Cortex of kidney (tissue), 1 donor: ENCODE data around the gene MMP21.

Experiments used
- DNase-seq: peaks from one replicate; lab custom pipeline; 2025; lab: John Stamatoyannopoulos, UW

Gene MMP21, protein sequence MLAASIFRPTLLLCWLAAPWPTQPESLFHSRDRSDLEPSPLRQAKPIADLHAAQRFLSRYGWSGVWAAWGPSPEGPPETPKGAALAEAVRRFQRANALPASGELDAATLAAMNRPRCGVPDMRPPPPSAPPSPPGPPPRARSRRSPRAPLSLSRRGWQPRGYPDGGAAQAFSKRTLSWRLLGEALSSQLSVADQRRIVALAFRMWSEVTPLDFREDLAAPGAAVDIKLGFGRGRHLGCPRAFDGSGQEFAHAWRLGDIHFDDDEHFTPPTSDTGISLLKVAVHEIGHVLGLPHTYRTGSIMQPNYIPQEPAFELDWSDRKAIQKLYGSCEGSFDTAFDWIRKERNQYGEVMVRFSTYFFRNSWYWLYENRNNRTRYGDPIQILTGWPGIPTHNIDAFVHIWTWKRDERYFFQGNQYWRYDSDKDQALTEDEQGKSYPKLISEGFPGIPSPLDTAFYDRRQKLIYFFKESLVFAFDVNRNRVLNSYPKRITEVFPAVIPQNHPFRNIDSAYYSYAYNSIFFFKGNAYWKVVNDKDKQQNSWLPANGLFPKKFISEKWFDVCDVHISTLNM

DNA sequence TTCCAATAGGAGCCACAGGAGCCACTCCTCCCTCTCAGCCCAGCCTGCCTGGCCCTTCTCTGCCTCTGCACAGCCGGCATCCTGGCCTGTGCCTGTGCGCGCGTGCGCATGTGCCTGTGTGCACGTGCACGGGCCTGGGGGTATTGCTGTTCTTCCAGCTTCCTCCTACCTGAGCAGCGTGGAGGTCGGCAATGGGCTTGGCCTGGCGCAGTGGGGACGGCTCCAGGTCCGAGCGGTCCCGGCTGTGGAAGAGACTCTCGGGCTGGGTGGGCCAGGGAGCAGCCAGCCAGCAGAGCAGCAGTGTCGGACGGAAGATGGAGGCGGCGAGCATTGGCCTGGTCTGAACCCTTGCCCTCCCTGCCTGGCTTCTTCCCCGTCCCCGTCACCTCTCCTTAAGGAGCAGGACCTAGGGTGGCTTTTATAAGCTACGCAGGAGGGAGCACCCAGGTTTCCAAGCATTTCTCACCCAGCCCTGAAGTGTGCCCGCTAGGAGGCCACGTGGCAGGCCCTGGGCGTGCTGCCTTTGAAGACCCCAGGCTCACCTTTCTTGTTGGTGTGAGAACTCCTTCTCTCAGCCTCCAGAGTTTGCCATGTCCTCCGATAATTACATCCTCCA lies at the start of gene MMP21:
Gene MMP21, minus strand, starts transcription at position 331 of the 616 bp plus-strand sequence. Its CDS starts 0 bp downstream, at position 331.
- no peak for DNase-seq

DNA sequence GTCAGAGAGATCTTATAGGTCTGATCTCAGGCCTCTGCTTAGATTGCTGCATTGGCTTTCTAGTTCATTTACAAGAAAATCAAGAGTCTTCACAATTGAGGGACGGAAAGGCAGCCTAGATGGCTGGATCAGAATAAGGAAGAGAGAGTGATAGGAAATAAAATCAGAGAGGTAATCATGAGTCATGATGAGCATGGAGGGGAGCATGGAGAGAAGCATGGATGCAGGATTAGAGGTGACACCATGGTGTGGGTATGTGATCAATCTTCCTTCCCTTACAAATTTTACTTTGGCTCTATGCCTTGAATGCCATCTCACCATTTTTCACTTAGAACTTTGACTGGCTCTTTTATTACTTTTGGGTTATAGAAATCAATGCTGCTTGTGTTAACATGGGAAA lies 49.1 kb upstream of the MMP21 start:
- DNase-seq: no peak

DNA sequence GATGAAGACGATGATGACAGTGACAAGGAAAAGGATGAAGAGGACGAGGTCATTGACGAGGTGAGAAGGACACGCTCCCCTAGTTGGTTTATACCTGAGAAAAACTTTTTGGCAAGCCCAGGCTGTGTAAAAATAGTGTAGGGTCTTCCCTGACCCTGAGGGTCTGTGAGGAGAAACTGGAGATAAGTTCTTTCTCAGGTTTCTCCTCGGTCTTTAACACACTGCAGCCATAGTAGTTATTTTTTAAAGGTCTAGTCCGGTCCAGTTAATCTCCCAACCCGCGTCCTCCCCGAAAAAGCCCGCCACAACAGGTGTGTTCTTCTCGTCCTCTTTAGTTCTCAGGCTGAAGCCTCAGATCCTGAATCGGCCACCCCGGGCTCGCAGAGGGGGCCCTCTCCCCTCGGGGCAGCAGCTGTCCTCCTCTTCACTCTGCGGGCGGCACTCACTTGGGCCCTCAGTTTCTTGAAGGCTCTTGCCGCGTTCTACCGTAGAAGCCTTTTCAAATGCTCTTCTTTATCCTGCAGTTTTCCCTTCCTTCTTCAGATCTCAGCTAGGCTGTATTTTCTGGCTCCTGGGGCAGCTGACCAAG lies 48.1 kb upstream of the MMP21 start:
- no peak for DNase-seq

DNA sequence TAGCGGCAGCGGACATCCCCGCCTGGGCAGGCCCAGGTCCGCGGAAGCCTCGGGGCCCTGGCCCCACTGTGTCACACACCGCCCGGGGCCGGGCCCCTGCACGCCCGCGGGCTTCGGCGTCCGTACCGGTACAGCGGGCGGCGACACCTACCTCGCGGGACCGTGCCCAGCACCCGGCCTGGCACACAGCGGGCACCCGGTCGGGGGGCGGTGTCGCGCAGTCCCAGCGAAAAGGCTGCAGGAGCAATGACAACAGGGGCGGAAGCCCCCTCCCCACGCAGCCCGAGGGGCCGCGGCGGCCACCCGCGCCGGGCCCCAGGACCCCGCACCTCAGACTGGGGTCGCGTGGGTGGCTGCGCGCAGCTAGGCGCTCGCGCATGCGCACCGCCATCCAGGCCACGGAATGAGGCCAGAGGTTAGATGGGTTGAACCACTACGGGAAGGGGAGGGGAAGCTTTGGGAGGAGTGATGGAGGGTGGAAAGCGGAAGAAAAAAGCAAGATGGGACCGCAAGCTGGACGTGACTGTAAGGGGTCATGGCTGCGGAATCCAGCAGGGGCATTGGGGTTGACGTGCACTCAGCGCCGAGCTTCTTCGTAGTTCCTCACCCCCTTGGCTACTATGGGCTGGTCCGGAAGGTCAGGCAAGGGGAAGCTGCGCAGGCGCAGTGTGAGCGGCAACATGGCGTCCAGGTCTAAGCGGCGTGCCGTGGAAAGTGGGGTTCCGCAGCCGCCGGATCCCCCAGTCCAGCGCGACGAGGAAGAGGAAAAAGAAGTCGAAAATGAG lies 47.4 kb upstream of the MMP21 start, which contains the start of the genes BCCIP and UROS:
Gene BCCIP, plus strand, starts transcription at position 669 of the 785 bp plus-strand sequence. Its CDS starts 12 bp downstream, at position 681.
Gene UROS, minus strand, starts transcription at position 381 of the 785 bp plus-strand sequence. CDS start 6,759 bp downstream, outside the sequence.
- no peak for DNase-seq

DNA sequence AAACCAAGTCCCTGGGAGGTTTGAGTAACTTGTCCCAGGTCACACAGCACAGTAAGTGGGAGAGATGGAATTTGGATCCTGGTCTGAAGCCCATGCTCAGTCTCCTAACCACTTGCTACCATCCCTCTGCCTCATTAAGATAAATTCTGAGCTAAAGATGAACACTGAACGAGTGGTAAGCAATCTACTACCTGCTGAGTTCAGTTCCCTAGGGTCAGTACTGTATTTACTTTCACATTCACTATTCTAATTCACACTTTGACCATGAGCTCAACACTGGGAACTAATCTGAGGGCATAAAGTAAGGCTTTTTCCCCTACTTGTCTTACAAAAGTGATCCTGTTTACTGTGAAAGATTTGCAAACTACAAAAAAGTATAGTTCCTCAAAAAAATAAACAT lies 45.1 kb upstream of the MMP21 start:
- no peak for DNase-seq

DNA sequence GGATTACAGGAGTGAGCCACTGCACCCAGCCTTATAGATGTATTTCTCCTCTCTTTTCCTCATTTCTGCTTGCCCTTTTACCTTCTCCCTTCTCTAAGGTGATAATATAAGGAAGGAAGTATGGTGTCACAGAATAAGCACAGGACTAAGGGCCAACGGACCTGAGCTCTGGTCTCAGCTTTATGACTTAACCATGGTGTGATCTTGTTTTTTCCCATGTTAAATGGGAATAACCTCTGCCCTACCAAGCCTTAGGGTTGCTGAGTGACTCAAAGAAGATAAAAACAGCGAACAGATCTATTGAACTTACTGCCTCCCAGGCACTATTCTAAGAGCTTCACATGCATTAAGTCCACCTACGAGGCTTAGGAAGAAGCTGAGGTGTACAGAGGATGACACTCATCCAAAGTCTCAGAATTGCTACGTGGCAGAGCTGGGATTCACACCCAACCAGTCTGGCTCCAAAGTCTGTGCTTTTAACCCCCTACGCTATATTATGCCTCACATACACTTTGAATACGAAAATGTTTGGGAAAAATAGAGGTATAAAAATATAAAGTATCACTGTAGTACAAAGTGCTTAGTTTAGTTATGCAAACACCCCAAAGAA lies 41.8 kb upstream of the MMP21 start:
- no peak for DNase-seq

DNA sequence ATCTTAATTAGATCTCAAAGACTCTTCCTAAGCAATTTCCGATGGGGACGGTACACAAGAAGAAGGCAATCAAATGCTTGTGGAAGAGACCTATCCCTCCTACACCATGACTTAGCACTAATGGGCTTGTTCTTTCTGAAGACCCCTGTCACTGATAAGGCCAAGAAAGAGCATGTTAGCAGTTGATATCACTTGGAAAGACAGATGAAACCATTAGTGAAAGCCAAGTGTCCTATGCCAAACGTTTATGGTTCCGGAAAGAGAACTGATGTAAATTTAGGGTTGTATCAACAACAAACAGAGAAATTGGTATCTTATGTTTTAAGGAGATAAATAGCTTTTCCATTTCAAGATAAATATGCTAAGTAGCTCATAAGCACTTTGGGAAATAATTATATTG lies 40.9 kb upstream of the MMP21 start:
- DNase-seq: no peak

DNA sequence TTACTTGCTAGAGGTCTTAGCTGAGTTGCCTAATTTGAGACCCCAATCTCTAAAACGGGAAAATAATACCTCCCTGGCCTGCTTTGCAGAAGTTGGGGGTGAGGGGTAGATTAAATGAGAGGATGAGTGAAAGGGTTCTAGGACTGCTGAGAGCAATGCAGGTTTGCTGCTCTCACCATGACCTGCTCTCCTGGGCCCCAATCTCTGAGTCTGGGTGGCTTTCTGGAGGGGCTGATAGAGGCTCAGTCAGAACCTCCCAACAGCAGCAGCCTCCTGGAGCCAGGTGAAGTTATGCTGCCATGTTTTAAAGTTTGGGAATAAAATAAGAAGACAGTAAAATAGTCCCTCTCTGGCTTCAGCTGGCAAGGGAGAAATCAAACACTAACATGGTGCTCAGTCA lies 40.1 kb upstream of the MMP21 start:
- no peak for DNase-seq

DNA sequence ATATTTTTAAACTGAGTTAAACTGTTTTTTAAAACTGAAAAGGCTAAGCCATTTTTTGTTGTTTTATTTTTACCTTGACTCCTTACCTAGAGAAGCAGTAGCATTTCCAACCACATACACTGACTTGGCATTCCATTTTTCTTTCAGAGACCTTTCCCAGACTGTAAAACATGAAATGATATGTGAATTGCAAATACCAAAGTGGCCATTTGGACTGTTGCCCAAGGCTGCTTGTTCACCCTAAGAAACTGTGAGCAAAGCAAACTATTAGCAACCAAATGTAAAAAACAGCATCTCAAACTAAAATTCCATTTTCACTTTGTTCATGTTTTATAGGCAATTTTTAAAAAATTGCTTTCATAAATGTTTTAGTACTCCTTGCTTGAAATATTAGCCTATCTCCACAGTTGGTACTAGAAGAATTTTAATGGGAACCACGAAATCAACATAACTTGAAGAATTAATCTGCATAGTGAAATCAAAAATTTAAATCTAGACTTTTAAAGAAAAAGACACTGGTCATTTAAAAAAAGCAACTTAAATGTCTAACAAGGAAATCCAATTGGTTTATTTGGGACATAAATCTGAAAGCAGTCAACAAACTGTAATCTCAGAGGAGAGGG lies 36.6 kb upstream of the MMP21 start:
- DNase-seq: no peak

DNA sequence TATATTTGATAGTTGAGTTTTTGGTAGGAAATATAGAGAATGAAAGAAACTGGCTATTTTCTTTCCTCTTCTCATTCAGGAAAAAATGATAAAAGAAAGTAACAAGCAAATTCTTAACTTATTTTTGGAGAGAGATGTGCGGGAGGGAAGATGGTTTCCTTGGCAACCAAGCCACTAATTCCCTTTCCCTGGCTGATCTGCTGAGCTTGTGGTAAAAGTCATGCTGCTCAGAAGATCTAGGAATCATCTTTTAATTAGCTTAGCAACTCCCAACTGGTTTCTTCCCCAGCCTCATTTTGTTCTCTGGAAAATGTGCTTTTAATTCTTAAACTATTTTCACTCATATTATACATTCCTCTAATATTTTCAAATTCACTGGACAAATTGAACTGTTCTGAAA lies 35.6 kb upstream of the MMP21 start:
- DNase-seq: no peak

DNA sequence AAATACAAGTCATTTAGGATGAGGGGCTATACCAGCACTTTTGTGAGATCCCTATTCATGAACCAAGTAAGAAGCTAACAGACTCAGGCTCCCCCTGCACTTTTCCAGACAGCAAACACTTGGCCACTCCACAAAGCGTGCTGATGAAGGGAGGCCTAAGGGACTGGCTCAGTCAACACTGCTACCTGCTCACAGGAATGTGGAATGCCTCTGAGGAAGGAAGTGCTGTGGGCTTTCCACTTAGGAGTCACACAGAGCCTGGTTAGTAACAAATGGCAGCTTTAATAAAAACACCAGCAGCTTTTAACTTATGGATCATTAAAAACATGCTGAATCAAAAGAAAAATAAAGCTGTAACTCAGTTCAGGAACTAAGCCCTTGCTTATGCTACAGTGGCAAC lies 32.4 kb upstream of the MMP21 start:
- DNase-seq: no peak

DNA sequence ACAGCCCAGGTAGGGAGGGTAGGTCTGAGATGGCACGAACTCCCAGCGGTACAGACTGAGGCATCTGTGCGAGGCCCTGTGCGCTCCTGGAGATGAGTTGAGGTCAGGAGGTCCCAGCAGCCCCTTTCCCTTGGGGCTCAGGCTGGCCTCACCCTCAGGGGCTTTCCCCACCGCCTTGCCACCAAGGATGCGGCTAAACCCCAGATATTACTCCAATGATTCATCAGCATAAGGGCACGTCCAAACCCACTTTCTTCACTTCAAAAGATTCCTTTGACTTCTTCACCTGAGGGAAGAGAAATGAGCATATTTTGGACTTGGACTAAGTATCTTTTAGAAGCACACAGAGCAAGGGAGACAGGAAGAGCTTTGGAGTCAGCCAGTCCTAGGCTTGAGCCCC lies 27.1 kb upstream of the MMP21 start:
- no peak for DNase-seq

DNA sequence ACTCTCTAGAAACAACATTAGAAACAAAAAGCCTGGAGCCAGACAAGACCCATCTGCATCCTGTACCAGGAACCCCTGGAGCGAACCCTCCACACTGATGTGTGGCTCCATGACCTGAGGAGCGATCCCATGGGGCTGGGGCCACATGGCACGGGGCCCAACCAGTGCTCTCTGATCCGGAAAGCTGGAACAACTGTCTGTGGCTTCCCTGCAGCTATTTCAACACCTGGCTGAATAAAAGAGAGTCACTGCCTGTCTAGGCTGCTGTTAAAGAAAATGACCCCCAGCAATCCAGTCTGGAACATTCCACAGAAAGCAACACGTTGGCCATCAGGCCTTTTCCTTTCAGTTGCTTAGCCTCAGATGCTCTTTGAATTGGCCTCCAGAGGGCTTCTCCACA lies 26.5 kb upstream of the MMP21 start:
- no peak for DNase-seq

DNA sequence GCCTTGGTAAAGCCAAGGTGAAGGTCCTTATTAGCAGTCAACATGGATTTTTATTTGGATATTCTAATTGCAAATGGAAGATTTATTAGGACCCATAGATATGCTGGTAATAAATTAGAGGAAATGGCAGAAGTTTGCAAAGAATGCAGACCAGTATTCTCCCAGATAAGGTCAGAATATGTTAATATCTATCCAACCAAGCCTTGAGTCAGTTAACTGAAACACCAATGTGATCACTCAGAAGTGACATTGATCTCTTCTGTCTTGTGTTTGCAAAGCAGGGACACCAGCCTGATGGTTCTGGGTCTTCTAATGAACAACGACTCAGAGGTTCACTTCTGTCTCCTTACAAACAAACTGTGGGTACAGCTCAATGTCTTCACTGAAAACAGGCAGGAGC lies 26.0 kb upstream of the MMP21 start:
- no peak for DNase-seq

DNA sequence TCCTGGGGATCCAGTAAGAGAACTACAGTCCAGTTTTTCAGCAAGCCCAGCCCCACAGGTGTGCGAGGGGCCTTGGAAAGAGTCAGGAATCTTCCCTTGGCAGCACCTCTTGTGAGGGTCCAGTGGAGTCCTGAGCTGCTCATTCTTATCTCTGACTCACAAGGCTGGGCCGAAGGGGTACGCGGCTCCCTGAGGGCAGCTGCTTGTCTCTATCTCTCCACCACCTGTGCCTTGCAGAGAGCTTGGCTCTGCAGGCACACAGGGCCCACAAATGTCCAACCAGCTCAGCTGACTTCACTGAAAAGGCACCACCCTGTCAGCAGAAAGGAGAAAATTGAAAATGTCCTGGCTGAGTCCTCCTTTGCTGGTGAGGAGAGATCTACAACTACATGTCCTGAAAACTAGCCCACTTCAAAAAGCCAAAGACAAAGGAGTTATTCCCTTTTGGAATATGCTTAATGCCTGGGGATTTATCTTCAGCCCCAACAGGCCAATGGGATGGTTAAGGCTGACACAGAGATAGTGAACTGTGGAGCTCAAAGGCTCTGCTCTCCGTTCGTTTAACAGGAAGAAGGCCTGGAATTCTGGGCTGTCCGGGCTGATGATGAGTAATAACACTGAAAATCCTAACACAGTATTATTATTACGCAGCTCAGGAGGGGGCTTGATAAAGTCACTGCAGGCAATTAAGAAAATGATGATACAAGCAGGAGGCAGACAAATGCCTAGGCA lies 24.0 kb upstream of the MMP21 start:
- no peak for DNase-seq

DNA sequence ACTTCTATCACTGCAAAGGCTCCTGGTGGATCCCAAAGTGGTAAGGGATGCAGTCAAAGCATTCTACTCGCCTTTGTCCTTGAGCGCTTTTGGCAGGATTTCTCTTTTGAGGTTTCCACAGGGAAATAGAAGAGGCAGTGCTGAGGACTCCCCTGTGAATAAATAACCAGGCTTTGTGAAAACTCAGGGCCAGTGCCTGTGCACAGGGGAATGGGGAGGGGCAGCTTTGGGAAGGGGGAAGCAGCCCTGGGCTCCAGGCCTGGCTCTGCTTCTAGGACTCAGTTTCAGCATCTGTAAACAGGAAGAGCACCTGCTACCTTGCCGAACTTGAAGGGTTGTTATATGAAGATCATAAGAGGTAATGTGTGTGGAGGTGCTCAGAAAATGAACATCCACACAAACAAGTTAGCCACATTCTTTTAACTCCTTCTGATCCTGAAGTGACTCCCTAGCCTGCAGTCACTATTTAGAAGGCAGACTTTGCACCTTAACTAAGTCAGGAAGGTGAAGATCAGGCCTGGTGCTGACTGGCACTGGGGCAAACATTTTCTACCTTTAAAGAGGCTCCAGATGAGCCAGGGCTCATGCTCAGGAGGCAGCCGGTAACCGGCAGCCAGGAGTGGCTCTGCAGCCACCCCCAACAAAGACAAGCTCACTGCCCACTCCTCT lies 22.5 kb upstream of the MMP21 start:
- no peak for DNase-seq

DNA sequence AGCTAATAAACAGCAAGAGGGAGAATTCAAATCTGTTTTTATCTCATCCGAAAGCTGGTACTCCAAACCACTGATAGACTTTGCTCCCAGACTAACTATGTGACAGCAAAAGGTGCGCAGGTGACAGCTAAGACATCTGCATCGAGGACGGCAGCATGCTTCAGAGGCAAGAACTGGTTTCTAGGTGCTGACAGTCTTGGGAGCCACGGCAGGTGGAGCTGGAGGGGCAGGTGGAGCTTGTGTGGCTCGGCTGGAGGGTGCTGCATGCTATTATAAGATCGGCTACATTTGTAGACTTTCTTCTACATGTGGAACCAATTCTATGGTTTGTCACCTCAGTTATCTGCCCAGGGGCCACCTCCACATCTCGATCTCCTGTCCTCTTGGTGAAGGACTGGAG lies 21.8 kb upstream of the MMP21 start:
- no peak for DNase-seq

DNA sequence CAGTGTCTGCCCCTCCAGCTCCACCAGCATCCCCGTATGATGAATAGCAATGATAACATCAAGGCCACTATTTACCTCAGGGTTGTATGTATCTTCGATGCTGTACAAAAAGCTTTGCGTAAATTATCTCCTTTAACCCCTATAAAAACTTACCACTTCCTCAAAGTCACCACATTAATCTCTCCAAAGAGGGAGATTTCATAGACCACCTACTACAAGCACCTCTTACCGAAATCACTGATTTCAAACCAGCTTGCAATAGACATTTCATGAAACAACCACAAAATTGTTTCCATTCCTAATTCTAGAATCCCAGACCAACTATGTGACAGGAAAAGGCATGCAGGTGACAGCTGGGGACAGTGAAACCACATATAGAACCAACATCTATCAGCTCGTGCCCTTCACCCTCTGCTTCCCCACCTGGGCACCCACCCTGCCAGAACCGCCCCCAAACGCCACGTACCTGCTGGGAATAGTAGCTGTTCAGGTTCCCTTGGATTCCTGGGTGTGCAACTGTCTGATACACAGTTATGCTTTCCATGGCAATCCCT lies 20.1 kb upstream of the MMP21 start:
- DNase-seq: no peak

DNA sequence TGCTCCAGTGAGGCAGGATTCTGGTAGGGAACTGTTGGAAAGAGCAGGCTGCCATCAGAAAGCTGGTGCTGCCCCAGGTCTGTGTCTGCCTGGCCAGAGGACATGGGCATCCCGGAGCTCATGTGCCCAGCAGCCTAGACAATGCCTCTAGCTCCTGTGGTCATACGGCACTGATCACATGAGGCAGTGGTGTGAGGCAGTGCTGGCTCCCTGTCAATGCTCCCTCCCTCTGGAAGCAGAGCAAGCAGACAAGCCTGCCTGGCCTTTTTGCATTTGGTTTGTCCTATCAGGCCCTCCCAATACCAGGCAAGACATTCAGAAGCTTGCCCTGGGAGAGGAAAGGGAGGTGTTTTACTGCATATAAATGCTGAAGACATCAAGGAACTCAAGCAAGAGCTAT lies 19.5 kb upstream of the MMP21 start:
- DNase-seq: no peak
